CD4-positive, alpha-beta T cell (primary cell): ENCODE data around the gene GLCCI1. TPM values are rescaled to one million over a fixed set of nuclear protein-coding genes. Genes with fewer than 3 reads are reported as not detected.

Experiments used
- ATAC-seq: fragments of 200-7000 bp; cut with Tn5 transposase; one replicate; pipeline ENCODE4 v1.10.0; 2022; ENCODE audit warnings: mild to moderate bottlenecking; ENCODE audit not compliant: poor library complexity
- CTCF ChIA-PET: fragments of 350-600 bp; sonication (Branson Sonifier 250); formaldehyde crosslinking; loops from one replicate; lab custom pipeline; 2021; ENCODE audit warnings: antibody characterized with exemption, inconsistent platforms; lab: Charles Lee
- POLR2A ChIA-PET: fragments of 350-600 bp; sonication (Branson Sonifier 250); formaldehyde crosslinking; loops from one replicate; lab custom pipeline; 2021; ENCODE audit warnings: antibody characterized with exemption, inconsistent platforms; lab: Charles Lee
- DNase-seq, 14 experiments: peaks; one replicate each; pipeline ENCODE4 v3.0.0-alpha.2; 2013 to 2020; ENCODE audit warnings: mixed read lengths in 2 of 14
- H3K27ac ChIP-seq, 2 donors: one replicate each; pipeline versions ENCODE4 v1.5.1 to v1.7.0; 2013; ENCODE audit warnings: low read length in 2 of 2, low read depth in 1 of 2, mild to moderate bottlenecking in 1 of 2
- H3K27me3 ChIP-seq, 2 experiments: 1 replicate in 1 of 2; 2 replicates in 1 of 2; pipeline versions ENCODE4 v1.6.1 to v1.7.0; 2013; ENCODE audit warnings: low read length in 2 of 2, control low read depth in 1 of 2, mild to moderate bottlenecking in 1 of 2, moderate library complexity in 1 of 2; ENCODE audit not compliant: insufficient read depth in 2 of 2, control insufficient read depth in 1 of 2
- H3K36me3 ChIP-seq: one replicate; pipeline ENCODE4 v1.6.1; 2013; ENCODE audit warnings: low read length, control low read depth; ENCODE audit not compliant: insufficient read depth
- H3K4me1 ChIP-seq: one replicate; pipeline ENCODE4 v1.6.1; 2013; ENCODE audit warnings: low read length, control low read depth; ENCODE audit not compliant: insufficient read depth
- H3K4me3 ChIP-seq: one replicate; pipeline ENCODE4 v1.5.1; 2013; ENCODE audit warnings: mild to moderate bottlenecking, low read length, moderate library complexity
- H3K9me3 ChIP-seq, 2 experiments: 1 replicate in 1 of 2; 2 replicates in 1 of 2; pipeline versions ENCODE4 v1.6.1 to v1.7.0; 2013; ENCODE audit warnings: low read length in 2 of 2, mild to moderate bottlenecking in 2 of 2, control low read depth in 1 of 2, moderate library complexity in 1 of 2; ENCODE audit not compliant: control insufficient read depth in 1 of 2, insufficient read depth in 1 of 2
- H3K27ac Mint-ChIP-seq: one replicate; pipeline ENCODE4 v1.8.0; 2020; ENCODE audit warnings: mixed read lengths
- H3K27me3 Mint-ChIP-seq: one replicate; pipeline ENCODE4 v1.8.0; 2021; ENCODE audit warnings: mixed read lengths
- H3K36me3 Mint-ChIP-seq: one replicate; pipeline ENCODE4 v1.8.0; 2021; ENCODE audit warnings: low read depth, mixed read lengths
- H3K4me1 Mint-ChIP-seq: one replicate; pipeline ENCODE4 v1.8.0; 2021; ENCODE audit warnings: low read depth, mixed read lengths
- H3K4me3 Mint-ChIP-seq: one replicate; pipeline ENCODE4 v1.8.0; 2020; ENCODE audit warnings: mild to moderate bottlenecking, mixed read lengths
- H3K9me3 Mint-ChIP-seq: one replicate; pipeline ENCODE4 v1.8.0; 2020; ENCODE audit warnings: mixed read lengths
- intact Hi-C, 2 experiments: fragments of 100-400 bp; cut with DNase I in 1 of 2; cut with micrococcal nuclease in 1 of 2; formaldehyde crosslinking; loops; one replicate each; pipeline versions ENCODE4 v1.15.1 to v1.9.0; 2023 to 2025; cut with DNase I, micrococcal nuclease
- total RNA-seq, 174 experiments: library from RNA in 2 of 174; stranded (reverse) in 2 of 174; gene quantifications; one replicate each; pipeline ENCODE4 v1.2.3 and lab custom pipeline; 2021 to 2026
- TF ChIP-seq, protein P1 (sequence below): fragments of 200-600 bp; IDR thresholded peaks from one replicate; pipeline ENCODE4 v1.8.0; 2022; ENCODE audit warnings: antibody characterized with exemption, mild to moderate bottlenecking

The GLCCI1 gene
- total RNA-seq, 2 experiments from 2014 or later, result 22.2 to 22.3 TPM

DNA sequence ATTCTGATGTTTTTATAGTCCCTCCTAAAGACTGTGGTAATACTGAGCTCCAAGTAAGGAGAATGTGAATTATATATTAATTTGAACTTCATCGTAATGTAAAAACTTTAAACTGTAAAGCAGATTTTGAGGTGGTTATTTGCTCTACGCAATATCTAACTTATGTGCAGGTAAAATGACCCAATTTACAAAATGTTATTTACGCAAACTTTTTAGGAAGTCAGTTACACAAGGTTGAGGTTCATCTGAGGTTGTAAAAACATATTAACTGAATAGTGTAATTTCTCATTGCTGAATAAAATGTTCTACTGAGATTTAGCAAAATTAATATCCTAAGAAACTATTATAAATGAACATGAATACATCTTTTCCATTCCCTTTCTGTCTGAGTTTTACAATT is 15.8 kb downstream of the GLCCI1 start:
- POLR2A ChIA-PET, result interaction anchor here (1.6 to 1.8 kb wide), 2 partner anchors 12 to 14 kb away, joined by 6 to 8 read pairs; no protein-coding TSS in a partner anchor
- peaks cover 5% of the 10 kb centered on the region for H3K4me1 ChIP-seq
- H3K27me3 ChIP-seq, result no peaks in the 10 kb centered on the region
- no peak for DNase-seq
- intact Hi-C loops, result no loop called here
- TF ChIP-seq, protein P1, sequence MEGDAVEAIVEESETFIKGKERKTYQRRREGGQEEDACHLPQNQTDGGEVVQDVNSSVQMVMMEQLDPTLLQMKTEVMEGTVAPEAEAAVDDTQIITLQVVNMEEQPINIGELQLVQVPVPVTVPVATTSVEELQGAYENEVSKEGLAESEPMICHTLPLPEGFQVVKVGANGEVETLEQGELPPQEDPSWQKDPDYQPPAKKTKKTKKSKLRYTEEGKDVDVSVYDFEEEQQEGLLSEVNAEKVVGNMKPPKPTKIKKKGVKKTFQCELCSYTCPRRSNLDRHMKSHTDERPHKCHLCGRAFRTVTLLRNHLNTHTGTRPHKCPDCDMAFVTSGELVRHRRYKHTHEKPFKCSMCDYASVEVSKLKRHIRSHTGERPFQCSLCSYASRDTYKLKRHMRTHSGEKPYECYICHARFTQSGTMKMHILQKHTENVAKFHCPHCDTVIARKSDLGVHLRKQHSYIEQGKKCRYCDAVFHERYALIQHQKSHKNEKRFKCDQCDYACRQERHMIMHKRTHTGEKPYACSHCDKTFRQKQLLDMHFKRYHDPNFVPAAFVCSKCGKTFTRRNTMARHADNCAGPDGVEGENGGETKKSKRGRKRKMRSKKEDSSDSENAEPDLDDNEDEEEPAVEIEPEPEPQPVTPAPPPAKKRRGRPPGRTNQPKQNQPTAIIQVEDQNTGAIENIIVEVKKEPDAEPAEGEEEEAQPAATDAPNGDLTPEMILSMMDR, result no peak
- Mint-ChIP-seq H3K9me3 (no peaks in the 10 kb centered on the region), H3K36me3 (no peaks in the 10 kb centered on the region), H3K27ac (no peak overlapping the region), H3K4me1 (peaks cover 87% of the 10 kb centered on the region), H3K4me3 (no peak overlapping the region), H3K27me3 (no peaks in the 10 kb centered on the region)
- H3K36me3 ChIP-seq, result no peaks in the 10 kb centered on the region
- H3K4me3 ChIP-seq, result no peak overlapping the region
- no peak for ATAC-seq
- CTCF ChIA-PET, result interaction anchor here (1.2 kb wide), 1 partner anchor 14 kb away, joined by 6 read pairs; no protein-coding TSS in a partner anchor
- no peak overlapping the region for H3K27ac ChIP-seq
- H3K9me3 ChIP-seq, result no peaks in the 10 kb centered on the region

DNA sequence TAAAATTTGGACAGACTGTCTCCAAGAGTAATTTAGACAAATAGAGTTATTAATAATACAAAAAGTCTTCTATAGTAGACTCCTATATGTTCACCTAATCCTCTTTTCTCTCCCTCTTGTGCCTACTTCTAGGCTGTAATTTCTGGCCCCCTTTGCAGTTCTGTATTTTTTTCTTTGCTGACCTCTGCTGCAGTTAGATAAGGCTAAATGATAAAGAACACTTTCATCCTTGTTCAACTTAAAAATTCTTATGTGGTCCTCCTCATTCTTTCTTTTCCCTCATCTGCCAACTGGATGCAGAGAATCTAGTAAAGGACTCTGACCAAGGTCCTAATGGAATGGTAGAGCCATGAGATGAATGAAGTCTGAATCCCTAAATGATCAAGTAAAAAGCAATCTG is 20.1 kb downstream of the GLCCI1 start:
- ChIA-PET CTCF (interaction anchor here (1.6 kb wide), 1 partner anchor 8 kb away, joined by 4 read pairs; no protein-coding TSS in a partner anchor), POLR2A (interaction anchor here (1.2 to 3.2 kb wide), 5 partner anchors 8 to 188 kb away, joined by 3 to 54 read pairs (median 5); partner anchors contain the start of gene GLCCI1)
- no peaks in the 10 kb centered on the region for H3K27me3 Mint-ChIP-seq
- H3K27ac ChIP-seq, result peak overlapping the region in 1 of 2 donors; percentile 38
- intact Hi-C loops, result loop anchor here (2.0 kb wide), 2 partner anchors 16 to 18 kb away; no protein-coding TSS in a partner anchor
- no peak overlapping the region for H3K4me3 ChIP-seq
- peaks cover 8% of the 10 kb centered on the region for H3K9me3 Mint-ChIP-seq
- H3K27ac Mint-ChIP-seq, result peak overlapping the region; percentile 68
- H3K9me3 ChIP-seq, result peaks cover 0 to 11% of the 10 kb centered on the region in 2 experiments
- H3K36me3 ChIP-seq, result no peaks in the 10 kb centered on the region
- TF ChIP-seq, protein P1, result no peak
- ATAC-seq, result no peak
- H3K4me3 Mint-ChIP-seq, result peak overlapping the region; percentile 13
- H3K36me3 Mint-ChIP-seq, result peaks cover 35% of the 10 kb centered on the region
- no peaks in the 10 kb centered on the region for H3K27me3 ChIP-seq
- DNase-seq, result no peak
- peaks cover 76% of the 10 kb centered on the region for H3K4me1 Mint-ChIP-seq
- no peaks in the 10 kb centered on the region for H3K4me1 ChIP-seq

DNA sequence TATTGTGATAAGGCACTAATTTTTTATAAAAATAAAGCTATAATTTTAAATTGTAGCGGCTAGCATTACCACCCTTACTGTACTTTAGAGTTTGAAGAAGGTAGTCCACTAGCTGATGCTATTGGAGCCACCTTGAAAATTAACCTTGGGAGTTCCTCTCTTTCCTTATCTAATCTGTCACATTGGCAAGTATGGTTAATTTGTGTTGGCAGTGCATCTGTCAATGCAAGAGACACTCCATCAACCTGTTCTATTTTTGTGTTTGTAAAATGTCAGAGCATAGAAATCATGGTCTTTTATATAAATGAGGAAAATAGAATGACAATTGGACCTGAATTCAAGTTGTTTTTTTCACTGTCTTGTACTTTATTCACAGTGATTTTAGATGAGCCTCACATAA is 20.5 kb downstream of the GLCCI1 start:
- H3K36me3 Mint-ChIP-seq, result peaks cover 35% of the 10 kb centered on the region
- no peaks in the 10 kb centered on the region for H3K27me3 Mint-ChIP-seq
- peak overlapping the region; percentile 68 for H3K27ac Mint-ChIP-seq
- no peaks in the 10 kb centered on the region for H3K4me1 ChIP-seq
- H3K27ac ChIP-seq, result peak overlapping the region in 1 of 2 donors; percentile 38
- H3K36me3 ChIP-seq, result no peaks in the 10 kb centered on the region
- POLR2A ChIA-PET, result interaction anchor here (0.9 to 3.2 kb wide), 6 partner anchors 9 to 187 kb away, joined by 3 to 54 read pairs (median 6); partner anchors contain the start of gene GLCCI1
- peaks cover 74% of the 10 kb centered on the region for H3K4me1 Mint-ChIP-seq
- TF ChIP-seq, protein P1, result no peak
- intact Hi-C loops, result loop anchor here (2.0 kb wide), 2 partner anchors 16 to 18 kb away; no protein-coding TSS in a partner anchor
- no peaks in the 10 kb centered on the region for H3K27me3 ChIP-seq
- DNase-seq (no peak), ATAC-seq (peak; percentile 29)
- H3K9me3 Mint-ChIP-seq, result peaks cover 8% of the 10 kb centered on the region
- peaks cover 0 to 11% of the 10 kb centered on the region in 2 experiments for H3K9me3 ChIP-seq
- H3K4me3 Mint-ChIP-seq, result peak overlapping the region; percentile 77
- no peak overlapping the region for H3K4me3 ChIP-seq
- CTCF ChIA-PET, result interaction anchor here (1.1 to 2.1 kb wide), 4 partner anchors 8 to 18 kb away, joined by 3 to 12 read pairs (median 4); no protein-coding TSS in a partner anchor
